ENCODE data around the gene FAM237A.

GRCh38 chr2:206611191-206611590 lies 31.1 kb upstream of the FAM237A start:
- TF ChIP-seq SUZ12 (IDR thresholded peaks at IDR 0.05) (no peak), SP1 (IDR thresholded peaks at IDR 0.05) (no peak), TARDBP (IDR thresholded peaks at IDR 0.05) (no peak)

All from HEK293T (cell line).